Measurements from ENCODE around the gene DBF4B.
"Not testable (repeated sequence)": the region's sequence is repeated elsewhere in the genome, so short reads cannot be mapped to it uniquely, and the experiment has no call there.

The DBF4B gene

GRCh38 chr17:44689477-44690217 lies 18.8 kb upstream of the DBF4B start, which contains the start of gene CCDC43:
Gene CCDC43 (minus strand): TSS chr17:44689776. CDS start chr17:44689753, 23 bp downstream.
- TF ChIP-seq CTCF (IDR thresholded peaks at IDR 0.05; ENCODE audit: control extremely low read depth, extremely low read depth, low read depth, missing control alignments) = no peak
- POLR2A ChIA-PET = no interaction called here
- peak; percentile 95 for DNase-seq (ENCODE audit: extremely low spot score)
- CTCF ChIA-PET = interaction anchor here (1.1 to 2.4 kb wide), 3 partner anchors 17 to 85 kb away, joined by 3 to 8 read pairs (median 3); partner anchors contain the start of gene DBF4B

DNA sequence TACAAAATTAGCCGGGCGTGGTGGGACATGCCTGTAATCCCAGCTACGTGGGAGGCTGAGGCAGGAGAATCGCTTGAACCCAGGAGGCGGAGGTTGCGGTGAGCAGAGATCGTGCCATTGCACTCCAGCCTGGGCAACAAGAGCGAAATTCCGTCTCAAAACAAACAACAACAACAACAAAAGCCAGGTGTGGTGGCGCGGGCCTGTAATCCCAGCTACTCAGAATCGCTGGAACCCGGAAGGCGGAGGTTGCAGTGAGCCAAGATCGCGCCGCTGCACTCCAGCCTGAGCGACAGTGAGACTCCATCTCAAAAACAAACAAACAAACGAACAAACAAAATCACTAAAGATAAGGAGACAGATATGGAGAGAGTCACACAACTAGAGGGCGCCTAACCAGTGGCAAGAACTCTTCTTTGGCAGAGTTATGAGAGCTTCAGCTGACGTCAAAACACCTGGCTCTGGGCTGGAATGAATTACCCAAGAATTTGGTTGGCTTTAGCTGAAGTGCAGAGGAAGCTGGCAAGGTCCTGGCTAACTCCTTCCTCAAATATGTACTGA lies 17.6 kb upstream of the DBF4B start:
- POLR2A ChIA-PET = not testable (repeated sequence)
- CTCF ChIA-PET = interaction anchor here (0.7 to 2.4 kb wide), 9 partner anchors 9 to 157 kb away, joined by 3 to 8 read pairs (median 4); partner anchors contain the start of gene DBF4B
- peak; percentile 7 for TF ChIP-seq CTCF (IDR thresholded peaks at IDR 0.05; ENCODE audit: control extremely low read depth, extremely low read depth, low read depth, missing control alignments)
- DNase-seq (ENCODE audit: extremely low spot score) = peak; percentile 32

DNA sequence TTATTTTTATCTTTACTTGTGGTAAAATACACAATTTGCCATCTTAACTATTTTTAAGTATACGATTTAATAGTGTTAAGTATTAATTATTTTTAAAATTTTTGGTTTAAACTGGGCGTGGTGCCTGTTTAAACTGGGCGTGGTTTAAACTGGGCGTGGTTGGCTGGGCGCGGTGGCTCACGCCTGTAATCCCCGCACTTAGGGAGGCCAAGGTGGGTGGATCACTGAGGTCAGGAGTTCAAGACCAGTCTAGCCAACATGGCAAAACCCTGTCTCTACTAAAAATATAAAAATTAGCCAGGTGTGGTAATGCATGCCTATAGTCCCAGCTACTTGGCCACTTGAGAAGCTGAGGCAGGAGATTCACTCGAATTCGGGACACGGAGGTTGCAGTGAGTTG lies 14.9 kb upstream of the DBF4B start:
- CTCF ChIA-PET = no interaction called here
- TF ChIP-seq CTCF (IDR thresholded peaks at IDR 0.05; ENCODE audit: control extremely low read depth, extremely low read depth, low read depth, missing control alignments) = no peak
- POLR2A ChIA-PET = no interaction called here

GRCh38 chr17:44700288-44700687 lies 8.2 kb upstream of the DBF4B start:
- CTCF ChIA-PET = interaction anchor here (0.8 kb wide), 1 partner anchor 9 kb away, joined by 3 read pairs; no protein-coding TSS in a partner anchor
- DNase-seq (ENCODE audit: extremely low spot score); POLR2A ChIA-PET: not testable (repeated sequence)

More for the DNA sequence above, 14.9 kb upstream of the DBF4B start:
- DNase-seq (ENCODE audit: extremely low spot score) = no peak

DNA sequence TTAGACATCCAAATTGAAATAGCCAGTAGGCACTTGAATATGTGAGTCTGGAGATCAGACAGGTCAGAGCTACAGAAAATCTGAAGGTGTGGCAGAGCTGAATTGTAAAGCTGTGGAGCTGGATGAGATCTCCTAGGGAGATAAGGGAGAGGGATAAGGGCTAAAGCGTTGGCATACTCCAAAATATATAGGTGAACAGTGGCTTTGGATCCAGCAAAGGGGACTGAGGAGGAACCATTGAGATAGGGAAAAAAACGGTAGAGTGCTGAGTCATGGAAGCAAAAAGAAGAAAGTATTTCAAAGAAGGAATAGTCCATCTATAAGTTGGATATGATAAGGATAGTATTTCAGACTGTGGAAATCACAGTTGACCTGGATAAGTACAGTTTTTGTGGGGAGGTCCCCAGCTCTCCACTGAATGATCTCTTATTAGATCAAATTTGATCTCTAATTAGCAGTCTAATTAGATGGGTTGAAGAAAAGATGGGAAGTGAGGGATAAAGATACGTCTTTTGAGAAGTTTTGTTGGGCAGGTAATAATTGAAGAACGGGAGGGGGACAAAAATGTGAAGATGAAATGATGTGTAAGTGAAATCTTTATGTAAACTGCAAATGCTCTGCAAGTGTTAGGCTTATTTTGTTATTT lies 587 bp upstream of the DBF4B start:
- ChIA-PET CTCF (interaction anchor here (1.0 to 2.0 kb wide), 8 partner anchors 9 to 203 kb away, joined by 3 to 5 read pairs (median 3); partner anchors contain the start of gene CCDC43), POLR2A (interaction anchor here (0.6 kb wide), 1 partner anchor 216 kb away, joined by 3 read pairs; no protein-coding TSS in a partner anchor)
- DNase-seq (ENCODE audit: extremely low spot score) = no peak
- TF ChIP-seq CTCF (IDR thresholded peaks at IDR 0.05; ENCODE audit: control extremely low read depth, extremely low read depth, low read depth, missing control alignments) = no peak

- DNase-seq (ENCODE audit: extremely low spot score) = no peak
- POLR2A ChIA-PET = no interaction called here
- no peak for TF ChIP-seq CTCF (IDR thresholded peaks at IDR 0.05; ENCODE audit: control extremely low read depth, extremely low read depth, low read depth, missing control alignments)
- CTCF ChIA-PET = no interaction called here
Measured at GRCh38 chr17:44719444-44719843, 11.0 kb downstream of the DBF4B start.
